Neutrophil (primary cell): ENCODE data around the gene KCNIP1.

Experiments
- H3K27ac ChIP-seq: fragments of 200-600 bp; sonication (generic); 2 replicates; pipeline ENCODE4 v1.5.1; 2016; ENCODE audit warnings: mild to moderate bottlenecking, moderate library complexity
- H3K27me3 ChIP-seq: fragments of 200-600 bp; sonication (generic); 2 replicates; pipeline ENCODE4 v1.6.0; 2016; ENCODE audit warnings: mild to moderate bottlenecking
- H3K36me3 ChIP-seq: fragments of 200-600 bp; sonication (generic); 2 replicates; pipeline ENCODE4 v1.5.1; 2017
- H3K4me1 ChIP-seq, 2 experiments: fragments of 200-600 bp in 1 of 2; sonication (generic) in 1 of 2; 1 replicate in 1 of 2; 2 replicates in 1 of 2; pipeline versions ENCODE4 v1.5.1 to v1.6.1; 2013 to 2016; ENCODE audit warnings: low read depth in 1 of 2, low read length in 1 of 2, mild to moderate bottlenecking in 1 of 2, moderate library complexity in 1 of 2; ENCODE audit not compliant: control insufficient read depth in 1 of 2, insufficient read depth in 1 of 2
- H3K4me3 ChIP-seq, 2 experiments: fragments of 200-600 bp in 1 of 2; sonication (generic) in 1 of 2; 1 replicate in 1 of 2; 2 replicates in 1 of 2; pipeline ENCODE4 v1.5.1; 2013 to 2016; ENCODE audit warnings: low read depth in 1 of 2, low read length in 1 of 2, mild to moderate bottlenecking in 1 of 2, moderate library complexity in 1 of 2
- H3K9me3 ChIP-seq: fragments of 200-600 bp; sonication (generic); 2 replicates; pipeline ENCODE4 v1.5.1; 2016
- CTCF ChIP-seq: fragments of 200-600 bp; sonication (generic); IDR thresholded peaks from 2 replicates; pipeline ENCODE4 v1.5.1; 2016; ENCODE audit warnings: antibody characterized with exemption

The KCNIP1 gene

GRCh38 chr5:170632985-170633234, 129.1 kb downstream of the KCNIP1 start:
- no peak overlapping the region for H3K27ac ChIP-seq
- H3K4me3 ChIP-seq, result no peak overlapping the region
- peak; percentile 87 for TF ChIP-seq CTCF
- no peaks in the 10 kb centered on the region for H3K9me3 ChIP-seq
- no peaks in the 10 kb centered on the region for H3K36me3 ChIP-seq
- peaks cover 39% of the 10 kb centered on the region for H3K27me3 ChIP-seq
- peaks cover 0 to 3% of the 10 kb centered on the region in 2 experiments for H3K4me1 ChIP-seq

- H3K27me3 ChIP-seq, result peaks cover 39% of the 10 kb centered on the region
- H3K4me3 ChIP-seq, result no peak overlapping the region
- H3K4me1 ChIP-seq, result peaks cover 0 to 3% of the 10 kb centered on the region in 2 experiments
- no peak for TF ChIP-seq CTCF
- no peak overlapping the region for H3K27ac ChIP-seq
- H3K9me3 ChIP-seq, result no peaks in the 10 kb centered on the region
- H3K36me3 ChIP-seq, result no peaks in the 10 kb centered on the region
Measured at GRCh38 chr5:170633235-170634081, 129.6 kb downstream of the KCNIP1 start.

- Histone ChIP-seq H3K4me1 (peaks cover 0 to 3% of the 10 kb centered on the region in 2 experiments), H3K4me3 (no peak overlapping the region), H3K27ac (no peak overlapping the region), H3K36me3 (no peaks in the 10 kb centered on the region), H3K9me3 (no peaks in the 10 kb centered on the region), H3K27me3 (peaks cover 39% of the 10 kb centered on the region)
- no peak for TF ChIP-seq CTCF
Measured at GRCh38 chr5:170634256-170634990, 130.6 kb downstream of the KCNIP1 start.

- H3K27me3 ChIP-seq, result peaks cover 46% of the 10 kb centered on the region
- H3K27ac ChIP-seq, result no peak overlapping the region
- H3K4me3 ChIP-seq, result no peak overlapping the region
- H3K4me1 ChIP-seq, result peaks cover 0 to 3% of the 10 kb centered on the region in 2 experiments
- no peaks in the 10 kb centered on the region for H3K36me3 ChIP-seq
- no peaks in the 10 kb centered on the region for H3K9me3 ChIP-seq
- TF ChIP-seq CTCF, result no peak
Measured at GRCh38 chr5:170635706-170636105, 131.9 kb downstream of the KCNIP1 start.

- Histone ChIP-seq H3K27me3 (peaks cover 42% of the 10 kb centered on the region), H3K27ac (no peak overlapping the region), H3K4me1 (peaks cover 0 to 3% of the 10 kb centered on the region in 2 experiments), H3K9me3 (no peaks in the 10 kb centered on the region), H3K4me3 (no peak overlapping the region), H3K36me3 (no peaks in the 10 kb centered on the region)
- TF ChIP-seq CTCF, result no peak
Measured at GRCh38 chr5:170636206-170636605, 132.4 kb downstream of the KCNIP1 start.
